Liver (tissue), 9 donors: ENCODE data around the gene CDC42SE2. TPM values are rescaled to one million over a fixed set of nuclear protein-coding genes. Genes with fewer than 3 reads are reported as not detected.

Experiments
- DNase-seq: peaks from one replicate; pipeline ENCODE4 v3.0.0-alpha.2; 2017; ENCODE audit warnings: low spot score
- H3K27ac ChIP-seq, 2 donors: one replicate each; pipeline ENCODE4 v1.7.0; 2013; ENCODE audit warnings: inconsistent platforms in 2 of 2, low read length in 2 of 2, control low read depth in 1 of 2, low read depth in 1 of 2, mild to moderate bottlenecking in 1 of 2
- H3K27me3 ChIP-seq, 4 donors: one replicate each; pipeline versions ENCODE4 v1.6.1 to v1.7.0; 2013; ENCODE audit warnings: low read length in 3 of 4, inconsistent platforms in 1 of 4, mild to moderate bottlenecking in 1 of 4, moderate library complexity in 1 of 4; ENCODE audit not compliant: control insufficient read depth in 4 of 4, insufficient read depth in 4 of 4
- H3K36me3 ChIP-seq, 4 donors: one replicate each; pipeline versions ENCODE4 v1.6.1 to v1.7.0; 2013; ENCODE audit warnings: low read length in 3 of 4, mild to moderate bottlenecking in 3 of 4, low read depth in 1 of 4, moderate library complexity in 1 of 4; ENCODE audit not compliant: control insufficient read depth in 4 of 4, insufficient read depth in 3 of 4
- H3K4me1 ChIP-seq, 4 donors: one replicate each; pipeline versions ENCODE4 v1.6.1 to v1.7.0; 2013; ENCODE audit warnings: low read length in 3 of 4, mild to moderate bottlenecking in 3 of 4, moderate library complexity in 1 of 4; ENCODE audit not compliant: control insufficient read depth in 4 of 4, insufficient read depth in 4 of 4
- H3K4me3 ChIP-seq, 3 donors: one replicate each; pipeline versions ENCODE4 v1.6.1 to v1.7.0; 2013; ENCODE audit warnings: low read length in 3 of 3, control low read depth in 1 of 3, low read depth in 1 of 3, mild to moderate bottlenecking in 1 of 3
- H3K9ac ChIP-seq, 2 donors: one replicate each; pipeline ENCODE4 v1.7.0; 2013; ENCODE audit warnings: low read length in 2 of 2, mild to moderate bottlenecking in 2 of 2, moderate library complexity in 2 of 2, control low read depth in 1 of 2, low read depth in 1 of 2
- H3K9me3 ChIP-seq, 4 donors: one replicate each; pipeline versions ENCODE4 v1.6.1 to v1.7.0; 2013; ENCODE audit warnings: low read length in 3 of 4; ENCODE audit not compliant: control insufficient read depth in 4 of 4
- ATF3 ChIP-seq: IDR thresholded peaks from 2 replicates; pipeline ENCODE4 v1.6.1; 2016; ENCODE audit warnings: antibody characterized with exemption
- CTCF ChIP-seq: fragments of 150-350 bp; IDR thresholded peaks from 2 replicates; pipeline ENCODE4 v1.5.1; 2017; ENCODE audit warnings: improper control_type of control experiment, low read depth, low read length; ENCODE audit not compliant: missing input control
- EGR1 ChIP-seq, 2 donors: IDR thresholded peaks; 2 replicates each; pipeline ENCODE4 v1.6.1; 2016 to 2018; ENCODE audit warnings: antibody characterized with exemption in 2 of 2, low read depth in 2 of 2
- FOXA1 ChIP-seq: IDR thresholded peaks from 2 replicates; pipeline ENCODE4 v1.6.1; 2016; ENCODE audit warnings: antibody characterized with exemption
- FOXA2 ChIP-seq: IDR thresholded peaks from 2 replicates; pipeline ENCODE4 v1.6.1; 2016; ENCODE audit warnings: antibody characterized with exemption
- GABPA ChIP-seq, 2 donors: IDR thresholded peaks in 1 of 2; conservative IDR thresholded peaks in 1 of 2; 2 replicates each; pipeline ENCODE4 v1.6.1; 2016; ENCODE audit warnings: antibody characterized with exemption in 2 of 2, mild to moderate bottlenecking in 1 of 2, moderate library complexity in 1 of 2
- HNF4A ChIP-seq, 2 donors: conservative IDR thresholded peaks; 2 replicates each; pipeline ENCODE4 v1.6.1; 2016; ENCODE audit warnings: antibody characterized with exemption in 2 of 2, mild to moderate bottlenecking in 2 of 2
- HNF4G ChIP-seq: IDR thresholded peaks from 2 replicates; pipeline ENCODE4 v1.6.1; 2016; ENCODE audit warnings: antibody characterized with exemption
- JUND ChIP-seq, 2 donors: IDR thresholded peaks; 2 replicates each; pipeline ENCODE4 v1.6.1; 2016; ENCODE audit warnings: antibody characterized with exemption in 2 of 2
- MAX ChIP-seq: IDR thresholded peaks from 2 replicates; pipeline ENCODE4 v1.6.1; 2016; ENCODE audit warnings: antibody characterized with exemption
- NR2F2 ChIP-seq: IDR thresholded peaks from 2 replicates; pipeline ENCODE4 v1.6.1; 2016; ENCODE audit warnings: antibody characterized with exemption
- RAD21 ChIP-seq, 2 donors: IDR thresholded peaks; 2 replicates each; pipeline ENCODE4 v1.6.1; 2016; ENCODE audit warnings: antibody characterized with exemption in 2 of 2, mild to moderate bottlenecking in 2 of 2
- REST ChIP-seq: IDR thresholded peaks from 2 replicates; pipeline ENCODE4 v1.6.1; 2016; ENCODE audit warnings: antibody characterized with exemption, mild to moderate bottlenecking
- RXRA ChIP-seq, 2 donors: IDR thresholded peaks; 2 replicates each; pipeline ENCODE4 v1.6.1; 2017 to 2018; ENCODE audit warnings: antibody characterized with exemption in 2 of 2, mild to moderate bottlenecking in 1 of 2
- SP1 ChIP-seq: IDR thresholded peaks from 2 replicates; pipeline ENCODE4 v1.6.1; 2018; ENCODE audit warnings: antibody characterized with exemption, mild to moderate bottlenecking
- TAF1 ChIP-seq: conservative IDR thresholded peaks from 2 replicates; pipeline ENCODE4 v1.6.1; 2016; ENCODE audit warnings: antibody characterized with exemption, mild to moderate bottlenecking
- YY1 ChIP-seq: IDR thresholded peaks from 2 replicates; pipeline ENCODE4 v1.6.1; 2016; ENCODE audit warnings: antibody characterized with exemption, mild to moderate bottlenecking
- ZBTB33 ChIP-seq: IDR thresholded peaks from 2 replicates; pipeline ENCODE4 v1.6.1; 2016; ENCODE audit warnings: antibody characterized with exemption
- WGBS: extraction: QIAGEN DNeasy Blood & Tissue Kit; methylation state at CpG from one replicate; pipeline ENCODE4 v1.1.7; 2013; 5-methylcytosine and 5-hydroxymethylcytosine counted together
- polyA plus RNA-seq, 2 donors: library from polyadenylated mRNA; stranded (reverse) in 1 of 2; unstranded in 1 of 2; fragments of 200-250 nt in 1 of 2; fragments of >200 nt in 1 of 2; fragmentation: Nextera tagmentation in 1 of 2; extraction: Ambion mirVana in 1 of 2; gene quantifications; one replicate each; pipeline versions ENCODE4 v1.2.1 to v1.2.3, GENCODE V29; 2013 to 2015
- total RNA-seq, 2 donors: library from RNA; depleted of rRNA; stranded (reverse); fragments of >200 nt; gene quantifications; one replicate each; pipeline ENCODE4 v1.2.3, GENCODE V29; 2014
- donor health status: healthy.
- donor health status: healthy.
- donor health status: healthy.
- donor health status: healthy.
- donor health status: healthy.

Gene CDC42SE2
- total and polyA plus RNA-seq, 4 donors, result 7.8 to 31.7 (median 17.0) TPM

GRCh38 chr5:131375351-131375750 is 111.5 kb downstream of the CDC42SE2 start (continued):
- no peak for TF ChIP-seq ZBTB33

- Histone ChIP-seq H3K4me1 (peaks cover 0 to 7% (median 3%) of the 10 kb centered on the region in 4 donors), H3K36me3 (no peaks in the 10 kb centered on the region), H3K27me3 (no peaks in the 10 kb centered on the region), H3K9me3 (no peaks in the 10 kb centered on the region), H3K4me3 (no peak overlapping the region), H3K9ac (no peak overlapping the region), H3K27ac (no peak overlapping the region)
- 96% methylated on average over 6 of the region's 6 CpGs for WGBS
- DNase-seq, result no peak
- TF ChIP-seq RAD21 (IDR thresholded peaks at IDR 0.05) (no peak), YY1 (no peak), REST (no peak), FOXA1 (no peak), MAX (no peak), SP1 (no peak), RXRA (IDR thresholded peaks at IDR 0.05) (no peak), NR2F2 (no peak), HNF4A (conservative IDR thresholded peaks at IDR 0.05) (no peak), TAF1 (no peak), CTCF (no peak), EGR1 (IDR thresholded peaks at IDR 0.05; ENCODE audit: low read depth in 2 of 2) (no peak), ZBTB33 (no peak), FOXA2 (no peak), GABPA (IDR thresholded peaks at IDR 0.05 in 1 of 2, conservative IDR thresholded peaks at IDR 0.05 in 1 of 2) (no peak), JUND (IDR thresholded peaks at IDR 0.05) (no peak), ATF3 (no peak), HNF4G (no peak)
These were observed 113.5 kb downstream of the CDC42SE2 start for GRCh38 chr5:131377346-131377745.
